ENCODE results near the gene EFL1. TPM values are rescaled to one million over a fixed set of nuclear protein-coding genes. Genes with fewer than 3 reads are reported as not detected.

The EFL1 gene
- total and polyA plus RNA-seq, 2 donors from 2014 or later = 9.2 to 16.6 TPM

- Histone ChIP-seq H3K4me3 (ENCODE audit: low read length in 3 of 3) (no peak overlapping the region), H3K36me3 (ENCODE audit: control insufficient read depth in 2 of 3, insufficient read depth in 3 of 3, low read length in 3 of 3) (no peaks in the 10 kb centered on the region), H3K27ac (ENCODE audit: low read depth in 2 of 2, low read length in 2 of 2) (no peak overlapping the region), H3K27me3 (ENCODE audit: control insufficient read depth, insufficient read depth, low read length) (no peaks in the 10 kb centered on the region), H3K9me3 (ENCODE audit: control insufficient read depth in 2 of 3, insufficient read depth in 1 of 3, low read length in 3 of 3) (no peaks in the 10 kb centered on the region), H3K4me1 (ENCODE audit: control insufficient read depth in 2 of 3, insufficient read depth in 2 of 3, low read depth in 1 of 3, low read length in 3 of 3) (no peaks in the 10 kb centered on the region), H3K9ac (ENCODE audit: low read length in 3 of 3) (no peak overlapping the region)
- DNase-seq (no peak), FAIRE-seq (no peak)
- intact Hi-C loops (cut with DNase I) = no loop called here
- TF ChIP-seq CTCF (IDR thresholded peaks at IDR 0.05; ENCODE audit: borderline replicate concordance, extremely low read depth, insufficient read depth) = no peak
Measured at GRCh38 chr15:82080774-82081173, 181.8 kb downstream of the EFL1 start.

Other genes with a start within 250 kb of the EFL1 start
- gene MEX3B, start 216.7 kb downstream of the EFL1 start, total RNA-seq = 0.91 TPM
- gene MEX3B, start 216.7 kb downstream of the EFL1 start, polyA plus RNA-seq (ENCODE audit: insufficient read depth, low read depth, low replicate concordance) = 0.28 TPM
- gene SAXO2, start 84 bp upstream of the EFL1 start, total RNA-seq = 3.2 TPM
- gene SAXO2, start 84 bp upstream of the EFL1 start, polyA plus RNA-seq (ENCODE audit: insufficient read depth, low read depth, low replicate concordance) = 5.1 TPM
- gene GOLGA6L10, start 86.7 kb upstream of the EFL1 start, total RNA-seq = 2.5 TPM
- 0.45 TPM for gene GOLGA6L10, start 86.7 kb upstream of the EFL1 start, polyA plus RNA-seq (ENCODE audit: insufficient read depth, low read depth, low replicate concordance)
- gene GOLGA6L9, start 167.1 kb upstream of the EFL1 start, total RNA-seq = 2.9 TPM
- 1.3 TPM for gene GOLGA6L9, start 167.1 kb upstream of the EFL1 start, polyA plus RNA-seq (ENCODE audit: insufficient read depth, low read depth, low replicate concordance)

All from kidney (tissue), 14 donors.